Measurements from ENCODE around the gene MED12L. TPM values are rescaled to one million over a fixed set of nuclear protein-coding genes. Genes with fewer than 3 reads are reported as not detected.

MED12L gene
- polyA plus RNA-seq, 4 donors, result 0.50 to 2.7 (median 2.2) TPM

- DNase-seq (ENCODE audit: low read depth in 4 of 4, low spot score in 3 of 4), result no peak
These were observed 308.5 kb downstream of the MED12L start for GRCh38 chr3:151393941-151394340.

GRCh38 chr3:151394611-151395010 lies 309.1 kb downstream of the MED12L start:
- DNase-seq (ENCODE audit: low read depth in 4 of 4, low spot score in 3 of 4), result no peak

- DNase-seq (ENCODE audit: low read depth in 4 of 4, low spot score in 3 of 4), result no peak
These were observed 310.3 kb downstream of the MED12L start for GRCh38 chr3:151395806-151396205.

- DNase-seq (ENCODE audit: low read depth in 4 of 4, low spot score in 3 of 4), result no peak
These were observed 313.4 kb downstream of the MED12L start for GRCh38 chr3:151398895-151399294.

- no peak for DNase-seq (ENCODE audit: low read depth in 4 of 4, low spot score in 3 of 4)
These were observed 314.9 kb downstream of the MED12L start for GRCh38 chr3:151400341-151400740.

- DNase-seq (ENCODE audit: low read depth in 4 of 4, low spot score in 3 of 4), result no peak
These were observed 316.9 kb downstream of the MED12L start for GRCh38 chr3:151402349-151402748.

- no peak for DNase-seq (ENCODE audit: low read depth in 4 of 4, low spot score in 3 of 4)
These were observed 317.8 kb downstream of the MED12L start for GRCh38 chr3:151403246-151403645.

GRCh38 chr3:151404316-151404715 lies 318.9 kb downstream of the MED12L start:
- DNase-seq (ENCODE audit: low read depth in 4 of 4, low spot score in 3 of 4), result no peak

- no peak for DNase-seq (ENCODE audit: low read depth in 4 of 4, low spot score in 3 of 4)
These were observed 322.5 kb downstream of the MED12L start for GRCh38 chr3:151407928-151408327.

- DNase-seq (ENCODE audit: low read depth in 4 of 4, low spot score in 3 of 4), result no peak
These were observed 325.6 kb downstream of the MED12L start for GRCh38 chr3:151410891-151411559.

GRCh38 chr3:151412989-151413388 lies 327.5 kb downstream of the MED12L start:
- DNase-seq (ENCODE audit: low read depth in 4 of 4, low spot score in 3 of 4), result no peak

GRCh38 chr3:151415289-151415688 lies 329.8 kb downstream of the MED12L start:
- no peak for DNase-seq (ENCODE audit: low read depth in 4 of 4, low spot score in 3 of 4)

- DNase-seq (ENCODE audit: low read depth in 4 of 4, low spot score in 3 of 4), result no peak
These were observed 334.3 kb downstream of the MED12L start for GRCh38 chr3:151419806-151420205.

- no peak for DNase-seq (ENCODE audit: low read depth in 4 of 4, low spot score in 3 of 4)
These were observed 336.5 kb downstream of the MED12L start for GRCh38 chr3:151421938-151422337.

- DNase-seq (ENCODE audit: low read depth in 4 of 4, low spot score in 3 of 4), result no peak
These were observed 337.6 kb downstream of the MED12L start for GRCh38 chr3:151423091-151423490.

- no peak for DNase-seq (ENCODE audit: low read depth in 4 of 4, low spot score in 3 of 4)
These were observed 340.3 kb downstream of the MED12L start for GRCh38 chr3:151425627-151426340.

GRCh38 chr3:151426341-151426657 lies 340.8 kb downstream of the MED12L start:
- no peak for DNase-seq (ENCODE audit: low read depth in 4 of 4, low spot score in 3 of 4)

GRCh38 chr3:151428386-151428785 lies 342.9 kb downstream of the MED12L start:
- no peak for DNase-seq (ENCODE audit: low read depth in 4 of 4, low spot score in 3 of 4)

- no peak for DNase-seq (ENCODE audit: low read depth in 4 of 4, low spot score in 3 of 4)
These were observed 345.5 kb downstream of the MED12L start for GRCh38 chr3:151430821-151431484.

- DNase-seq (ENCODE audit: low read depth in 4 of 4, low spot score in 3 of 4), result no peak
These were observed 346.5 kb downstream of the MED12L start for GRCh38 chr3:151431940-151432339.

- no peak for DNase-seq (ENCODE audit: low read depth in 4 of 4, low spot score in 3 of 4)
These were observed 347.3 kb downstream of the MED12L start for GRCh38 chr3:151432616-151433372.

Measured in left renal pelvis (tissue), 4 donors.